Raji (cell line): ENCODE data around the gene RASSF5.

Experiments
- POLR2A ChIP-seq: IDR thresholded peaks from 2 replicates; pipeline ENCODE4 v1.6.1; 2011; ENCODE audit warnings: low read depth, low read length, control low read depth; ENCODE audit not compliant: insufficient read depth

RASSF5 gene

DNA sequence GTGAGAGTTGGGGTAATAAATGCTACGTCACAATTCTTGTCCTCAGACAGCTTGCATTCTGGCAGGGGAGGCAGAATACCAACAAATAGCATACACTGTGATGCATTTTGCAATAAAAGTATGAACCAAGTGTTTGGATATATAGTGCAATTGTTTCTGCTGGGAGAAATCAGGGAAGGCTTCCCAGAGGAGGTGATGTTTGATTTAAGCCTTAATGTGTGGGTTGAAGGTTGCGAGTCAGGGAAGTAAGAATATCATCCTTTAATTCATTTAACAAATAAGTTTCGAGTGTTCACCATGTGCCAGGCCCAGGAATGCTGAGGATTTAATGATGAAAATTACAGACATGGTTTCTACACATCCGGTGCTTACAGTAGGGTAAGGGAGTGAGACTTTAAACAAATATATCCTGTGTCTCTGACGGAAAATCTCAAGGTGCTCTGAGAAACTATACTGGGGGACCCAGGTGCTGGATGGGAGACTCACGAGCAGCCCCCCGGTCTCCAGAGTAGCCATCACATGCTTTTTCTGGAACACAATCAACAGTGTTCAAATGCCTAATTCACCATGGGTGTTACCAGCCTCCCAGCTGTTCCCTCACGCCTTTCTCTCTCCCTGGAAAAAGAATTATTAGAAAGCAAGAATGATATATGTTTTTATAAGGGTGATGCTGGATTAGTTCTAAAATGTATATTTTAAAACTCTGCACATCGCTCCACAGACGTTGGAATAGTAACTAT, 31.7 kb downstream of the RASSF5 start:
- TF ChIP-seq POLR2A = no peak

DNA sequence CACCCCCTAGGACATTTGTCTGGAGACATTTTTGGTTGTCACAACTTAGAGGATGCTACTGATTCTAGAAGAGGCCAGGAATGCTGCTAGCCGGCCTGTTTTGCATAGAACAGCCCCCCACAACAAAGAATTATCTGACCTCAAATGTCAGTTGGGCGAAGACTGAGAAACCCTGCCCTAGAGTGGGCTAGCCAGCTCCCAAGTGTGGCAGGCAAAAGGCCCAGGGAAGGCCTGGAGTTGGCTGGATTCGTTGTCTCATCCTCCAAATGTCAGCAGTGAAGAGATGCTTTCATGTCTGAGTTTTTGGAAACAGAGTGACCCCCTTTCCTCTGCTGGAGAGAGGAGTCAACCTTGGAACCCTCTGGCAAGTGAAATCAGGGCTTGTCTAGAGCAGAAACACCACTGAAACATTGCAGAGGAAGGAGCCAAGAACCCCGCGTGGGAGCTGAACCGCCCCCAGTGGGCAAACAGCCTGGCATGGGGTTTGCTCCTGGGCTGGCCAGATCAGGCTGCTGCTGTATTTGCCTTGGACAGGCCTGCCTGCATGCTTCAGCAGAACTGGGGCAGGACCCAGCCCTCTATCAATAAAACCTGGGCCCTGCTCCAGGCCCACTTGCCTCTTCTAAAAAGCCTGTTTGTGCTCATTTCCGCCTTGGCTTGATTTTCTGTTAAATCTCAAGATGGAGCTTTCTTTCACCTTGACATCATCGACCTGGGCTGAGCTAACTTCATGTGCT, 32.9 kb downstream of the RASSF5 start:
- no peak for TF ChIP-seq POLR2A

- TF ChIP-seq POLR2A = no peak
Observed at GRCh38 chr1:206541236-206541833, 34.0 kb downstream of the RASSF5 start.

DNA sequence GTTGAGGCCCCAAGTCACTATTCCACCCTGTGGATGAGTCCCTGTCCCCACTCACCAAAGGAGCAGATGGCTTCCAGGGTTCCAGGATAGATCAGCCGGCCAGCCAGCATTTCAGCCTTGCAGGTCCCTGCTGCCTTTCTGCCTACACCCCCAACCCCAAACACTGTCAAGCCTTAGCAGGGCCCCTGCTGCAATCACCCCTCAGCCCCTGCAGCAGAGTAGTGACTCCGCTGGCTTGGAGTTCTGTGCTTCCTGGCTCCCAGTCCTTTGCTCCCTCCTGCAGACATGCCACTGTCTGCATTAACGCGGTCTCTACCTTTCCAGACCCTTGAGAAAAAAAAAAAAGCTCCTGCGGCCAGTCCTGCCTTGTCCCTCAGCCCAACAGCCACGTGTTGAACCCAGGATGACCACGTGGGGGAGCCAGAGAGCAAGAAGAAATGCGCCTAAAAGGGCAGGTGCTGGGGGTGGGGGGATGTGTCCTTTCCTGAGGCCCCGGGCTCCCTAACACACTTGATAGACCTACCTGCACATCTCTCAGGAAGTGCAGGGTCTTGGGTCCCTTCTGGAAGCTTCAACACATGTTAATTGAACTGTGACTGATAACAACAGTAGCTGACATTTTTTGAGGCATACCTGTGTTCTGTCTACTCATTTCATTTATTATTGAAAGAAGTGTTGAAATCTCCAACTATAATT, 37.4 kb downstream of the RASSF5 start:
- TF ChIP-seq POLR2A = no peak

GRCh38 chr1:206545351-206545750, 38.0 kb downstream of the RASSF5 start:
- TF ChIP-seq POLR2A = no peak

GRCh38 chr1:206547104-206547503, 39.8 kb downstream of the RASSF5 start:
- TF ChIP-seq POLR2A = no peak

DNA sequence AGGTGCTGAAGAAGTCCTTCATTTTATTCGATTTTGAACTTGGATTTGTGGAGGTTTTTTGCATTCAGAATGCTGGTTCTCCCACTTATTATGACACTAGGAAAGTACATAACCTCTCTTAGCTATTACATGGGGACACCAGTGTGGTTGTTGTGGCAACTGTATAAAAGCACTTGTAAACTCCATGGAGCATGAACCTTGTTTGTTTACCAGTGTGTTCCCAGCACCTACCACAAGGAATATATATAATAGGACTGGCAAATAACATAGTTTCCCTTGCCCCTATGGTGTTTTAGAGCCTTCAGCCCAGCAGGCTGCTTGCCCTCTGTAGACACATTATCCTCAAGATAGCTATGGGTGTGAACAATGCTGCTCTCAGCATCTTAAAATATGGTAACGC, 43.1 kb downstream of the RASSF5 start:
- no peak for TF ChIP-seq POLR2A

DNA sequence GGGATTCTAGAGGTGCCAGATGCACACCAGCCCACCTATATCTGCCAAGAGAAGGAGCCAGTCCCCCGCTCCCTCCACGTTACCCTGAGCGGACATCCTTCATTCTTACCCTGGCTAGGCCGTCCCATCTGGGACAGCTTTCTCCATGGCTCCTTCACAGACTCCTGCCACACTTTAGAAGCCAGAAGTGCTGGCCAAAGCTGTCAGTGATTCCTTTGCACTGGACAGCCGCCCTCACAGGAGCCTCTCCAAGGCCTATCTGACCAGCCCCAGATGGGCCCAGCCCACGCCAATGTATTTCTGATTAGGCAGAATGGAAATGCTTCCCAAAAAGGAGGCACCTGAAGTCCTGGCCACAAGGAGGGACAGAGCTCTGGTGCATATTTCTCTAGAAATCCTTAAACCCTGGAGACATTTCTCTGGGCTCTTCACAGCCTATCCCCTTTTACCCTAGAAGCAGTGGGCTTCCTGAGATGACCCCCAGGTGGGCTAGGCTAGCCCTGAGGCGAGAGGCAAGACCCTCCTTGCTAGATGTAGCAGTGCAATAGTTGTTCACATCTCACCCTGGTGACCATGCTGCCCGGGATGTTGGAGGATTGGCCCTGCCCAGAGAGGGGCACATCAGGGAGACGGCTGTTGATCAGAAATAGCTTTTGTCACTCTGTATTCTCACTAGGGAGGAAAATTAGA, 44.1 kb downstream of the RASSF5 start:
- TF ChIP-seq POLR2A = no peak

DNA sequence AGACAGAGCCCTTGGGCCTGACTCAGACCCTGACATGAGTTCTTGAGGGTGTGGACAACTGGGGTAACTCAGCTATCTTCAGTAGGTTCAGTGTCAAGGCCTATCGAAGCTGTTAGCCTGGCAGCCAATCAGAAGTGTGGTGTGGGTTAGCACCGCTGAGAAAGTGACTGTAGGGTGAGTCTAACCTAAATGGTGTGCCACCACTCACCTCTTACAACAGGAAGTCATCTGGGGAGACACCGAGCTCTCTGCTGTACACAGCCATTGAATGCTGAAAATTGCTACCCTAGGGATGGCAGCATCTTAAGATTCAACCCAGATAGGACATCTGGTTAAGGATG, 44.6 kb downstream of the RASSF5 start:
- no peak for TF ChIP-seq POLR2A

DNA sequence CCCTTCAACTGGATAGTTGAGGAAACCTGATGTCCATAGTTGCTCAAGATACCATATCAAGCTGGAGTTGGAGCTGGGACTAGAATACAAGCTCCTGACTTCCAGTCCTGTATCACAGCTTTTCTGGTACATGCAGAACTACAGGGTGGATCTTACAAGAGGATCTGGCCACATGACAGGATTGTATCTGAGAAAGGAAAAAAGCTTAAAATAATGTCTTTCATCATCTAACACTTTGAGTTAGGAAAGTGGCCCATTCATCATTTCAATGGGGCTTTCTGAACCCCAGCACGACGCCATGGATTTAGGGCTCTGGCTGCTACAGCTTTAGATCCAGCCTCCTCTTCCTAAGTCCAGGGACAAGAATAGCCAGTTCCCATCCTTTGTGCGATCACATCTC, 46.9 kb downstream of the RASSF5 start:
- TF ChIP-seq POLR2A = no peak

DNA sequence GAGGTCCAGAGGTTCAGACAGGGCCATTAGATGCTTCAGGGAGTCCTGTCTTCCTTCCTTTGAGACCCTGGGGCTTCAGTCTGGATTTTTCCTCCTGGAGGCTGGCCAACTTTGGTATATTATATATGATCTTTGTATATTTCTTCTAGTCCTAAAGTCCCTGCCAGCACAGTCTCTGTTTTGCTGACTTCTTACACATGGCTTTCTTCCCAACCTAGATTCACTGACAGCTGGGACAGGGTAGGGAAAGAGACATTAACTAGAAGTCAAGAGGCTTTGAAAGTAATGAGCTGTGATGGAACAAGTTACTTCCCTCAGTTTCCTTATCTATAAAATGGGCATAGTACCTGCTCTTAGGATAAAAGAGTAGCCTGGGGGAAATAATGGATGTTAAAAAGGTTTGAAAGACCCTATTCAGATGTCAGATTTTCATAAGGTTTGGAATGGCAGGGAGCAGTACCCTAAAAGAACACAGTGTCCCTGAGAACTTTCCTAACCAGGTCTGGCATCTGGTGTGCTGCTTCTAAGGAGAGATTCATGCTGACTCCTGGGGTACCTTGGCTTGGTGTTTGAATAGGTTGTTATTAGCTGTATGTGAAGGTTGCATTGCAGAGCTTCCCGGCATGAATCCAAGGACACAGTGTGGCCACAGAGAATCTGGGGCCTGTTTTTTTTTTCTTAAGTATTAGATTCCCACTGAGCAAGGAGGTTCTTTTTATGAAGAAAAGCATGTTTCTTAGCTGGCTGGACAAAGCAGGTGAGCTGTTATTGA, 47.6 kb downstream of the RASSF5 start:
- no peak for TF ChIP-seq POLR2A

- no peak for TF ChIP-seq POLR2A
Observed at GRCh38 chr1:206555473-206555935, 48.2 kb downstream of the RASSF5 start.

DNA sequence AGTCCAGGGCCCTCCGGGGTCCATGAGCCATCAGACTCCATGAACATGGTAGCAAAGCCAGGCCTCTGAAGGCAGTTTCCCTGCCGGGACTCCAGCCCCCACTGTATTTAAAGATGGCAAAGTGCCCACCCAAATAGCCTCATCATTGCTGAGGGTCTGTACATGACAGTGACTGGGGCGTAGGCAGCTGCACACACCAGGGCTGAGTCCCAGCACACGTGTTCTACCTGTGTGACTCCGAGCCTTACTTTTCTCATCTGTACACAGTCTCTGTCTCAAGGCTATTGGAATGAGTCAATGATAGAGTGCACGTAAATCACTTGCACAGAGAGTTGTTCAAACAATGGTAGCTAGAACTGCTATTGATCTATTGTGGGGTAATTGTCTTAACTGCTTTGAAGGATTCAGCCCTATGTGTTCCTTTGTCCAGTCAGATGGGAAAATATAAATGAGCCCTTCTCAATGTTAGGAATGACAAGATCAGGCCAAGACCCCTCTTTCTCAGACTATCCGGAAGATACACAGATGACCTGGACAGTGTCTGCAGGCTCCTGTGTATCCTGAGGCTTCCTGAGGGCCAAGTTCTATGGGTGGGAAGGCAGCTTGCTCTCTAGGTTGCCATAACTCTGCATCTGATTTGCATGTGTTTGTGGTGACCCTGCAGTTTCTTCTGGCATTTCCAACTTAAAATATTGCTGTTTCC, 48.9 kb downstream of the RASSF5 start:
- no peak for TF ChIP-seq POLR2A
